Forelimb muscle (tissue), 1 donor: Measurements from ENCODE around the gene DMXL1. TPM values are rescaled to one million over a fixed set of nuclear protein-coding genes. Genes with fewer than 3 reads are reported as not detected.
"Not testable (repeated sequence)": the region's sequence is repeated elsewhere in the genome, so short reads cannot be mapped to it uniquely, and the experiment has no call there.

Experiments
- DNase-seq: peaks from one replicate; pipeline ENCODE4 v3.0.0-alpha.2; 2013; ENCODE audit warnings: low read depth
- polyA plus RNA-seq: library from polyadenylated mRNA; unstranded; fragments of 120-200 nt; gene quantifications from one replicate; pipeline ENCODE4 v1.2.1, GENCODE V29; 2013; ENCODE audit not compliant: insufficient read length

Gene DMXL1
- polyA plus RNA-seq, 1 donor = 22.0 TPM

DNA sequence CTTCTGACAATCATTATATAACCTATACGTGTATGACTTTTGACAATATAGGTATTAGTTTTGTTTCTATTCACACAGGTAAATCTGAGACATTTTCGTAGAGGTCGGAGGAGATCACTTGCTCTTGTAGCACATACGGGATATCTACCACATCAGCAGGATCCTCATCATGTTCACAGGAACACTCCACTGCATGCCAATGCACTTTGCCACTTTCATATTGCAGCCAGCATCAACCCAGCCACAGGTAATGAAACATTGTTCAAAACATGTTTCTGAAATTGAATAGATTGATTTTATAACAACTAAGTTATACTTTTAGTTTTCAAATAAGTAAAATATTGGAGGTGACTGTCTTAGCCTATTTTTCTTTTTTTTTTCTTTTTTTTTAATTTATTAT, 50.0 kb downstream of the DMXL1 start:
- no peak for DNase-seq

GRCh38 chr5:119122474-119122873, 51.6 kb downstream of the DMXL1 start:
- not testable (repeated sequence) for DNase-seq

- no peak for DNase-seq
Observed at GRCh38 chr5:119123280-119123679, 52.4 kb downstream of the DMXL1 start.

DNA sequence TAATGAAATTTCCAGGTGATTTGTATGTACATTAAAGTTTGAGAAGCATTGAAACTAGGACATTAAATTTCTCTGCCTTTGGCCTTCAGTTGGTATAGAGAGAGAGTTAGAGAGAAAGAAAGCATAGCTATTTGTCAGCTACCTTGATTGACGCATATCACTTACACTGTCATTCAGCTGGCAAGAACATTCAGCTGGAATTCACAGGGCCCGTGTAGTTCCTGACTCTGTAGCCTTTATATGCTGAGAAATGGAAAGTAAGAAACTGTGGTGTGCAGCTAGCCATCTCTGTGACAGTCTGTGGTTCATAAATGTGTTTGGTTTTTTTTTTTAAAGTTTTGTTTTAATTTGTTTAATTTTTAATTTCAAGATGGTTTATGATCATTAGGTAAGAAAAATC, 58.9 kb downstream of the DMXL1 start:
- no peak for DNase-seq

DNA sequence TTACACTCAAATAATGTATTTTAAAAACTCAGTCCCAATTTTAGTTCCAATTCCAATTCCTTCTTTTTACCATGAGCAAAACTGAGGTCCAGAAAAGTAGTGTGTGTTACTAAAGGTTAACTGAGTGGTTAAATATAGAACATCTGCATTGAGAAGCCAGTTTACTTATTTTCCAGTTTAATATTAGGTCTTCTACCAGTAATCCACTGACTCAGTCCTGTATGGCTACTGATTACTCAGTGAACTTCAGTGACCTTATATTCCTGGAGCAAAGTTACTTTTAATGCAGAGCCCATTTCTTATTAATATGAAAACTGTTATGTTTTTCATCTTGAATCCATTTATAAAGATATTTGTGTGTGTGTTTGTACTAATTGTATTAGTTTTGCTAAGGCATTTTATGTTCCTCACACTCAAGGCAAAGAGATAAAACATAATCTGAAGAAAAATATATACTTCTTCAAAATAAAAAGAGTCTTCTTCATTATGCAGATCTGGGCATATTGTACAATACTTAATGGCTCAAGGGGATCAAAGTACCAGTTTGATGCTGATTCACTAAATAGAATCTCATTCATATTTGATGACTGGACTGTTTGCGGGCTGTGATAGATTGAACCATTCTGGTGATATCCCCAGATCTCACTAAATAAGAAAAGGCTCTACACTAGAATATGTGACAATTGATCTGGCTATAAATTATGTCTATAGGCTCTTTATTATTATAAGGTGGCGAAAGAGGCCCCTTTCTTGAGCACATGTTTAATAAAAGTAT, 60.8 kb downstream of the DMXL1 start:
- no peak for DNase-seq

- DNase-seq = not testable (repeated sequence)
Observed at GRCh38 chr5:119135743-119136142, 64.9 kb downstream of the DMXL1 start.

- DNase-seq = no peak
Observed at GRCh38 chr5:119136666-119137318, 65.9 kb downstream of the DMXL1 start.

DNA sequence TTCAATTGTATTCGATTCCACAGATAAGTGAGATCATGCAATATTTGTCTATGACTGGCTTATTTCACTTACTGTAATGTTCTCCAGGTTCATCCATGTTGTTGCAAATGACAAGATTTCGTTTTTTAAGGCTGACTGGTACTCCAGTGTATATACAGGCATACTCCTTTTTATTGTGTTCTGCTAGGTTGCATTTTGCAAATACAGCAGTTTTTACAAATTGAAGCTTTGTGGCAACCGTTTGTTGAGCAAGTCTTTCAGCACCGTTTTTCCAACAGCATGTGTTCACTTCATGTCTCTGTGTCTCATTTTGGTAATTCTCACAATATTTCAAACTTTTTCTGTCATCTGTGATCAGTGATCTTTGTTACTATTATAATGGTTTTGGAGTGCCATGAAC, 82.7 kb downstream of the DMXL1 start:
- no peak for DNase-seq

DNA sequence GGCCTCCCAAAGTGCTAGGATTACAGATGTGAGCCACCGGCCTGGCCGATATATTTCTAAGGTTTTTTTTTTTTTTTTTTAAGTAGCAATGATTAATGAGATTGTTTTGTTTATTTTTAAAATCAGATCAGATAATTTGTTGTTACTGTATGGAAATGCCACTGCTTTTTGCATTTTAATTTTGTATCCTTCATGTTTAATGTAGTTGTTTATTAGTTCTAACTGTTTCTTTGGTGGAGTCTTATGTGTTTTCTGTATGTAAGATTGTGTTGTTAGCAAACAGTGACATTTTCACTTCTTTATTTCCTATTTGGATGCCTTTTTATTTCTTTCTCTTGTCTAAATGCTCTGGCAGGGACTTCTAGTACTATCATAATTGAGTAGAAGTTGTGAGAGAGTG, 87.3 kb downstream of the DMXL1 start:
- DNase-seq = no peak

DNA sequence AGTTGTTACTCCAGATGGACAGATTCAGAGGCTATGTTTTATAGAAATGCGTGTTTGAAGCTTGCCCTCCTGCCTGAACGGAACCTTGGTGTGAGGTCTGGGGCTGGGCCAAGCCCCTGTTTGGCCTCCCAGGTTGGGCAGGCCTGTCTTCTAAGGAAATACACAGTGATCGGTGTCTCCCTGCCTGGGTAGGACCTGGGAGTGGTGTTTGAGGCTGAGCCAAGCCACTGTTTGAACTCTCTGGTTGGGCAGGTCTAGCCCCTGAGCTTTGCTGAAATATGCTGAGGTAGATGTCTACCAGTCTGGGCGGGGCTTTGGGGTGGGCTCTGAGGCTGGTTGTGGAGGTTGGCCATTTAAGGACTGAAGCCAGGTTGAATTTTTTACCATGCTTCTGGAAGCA, 90.5 kb downstream of the DMXL1 start:
- DNase-seq = no peak

DNA sequence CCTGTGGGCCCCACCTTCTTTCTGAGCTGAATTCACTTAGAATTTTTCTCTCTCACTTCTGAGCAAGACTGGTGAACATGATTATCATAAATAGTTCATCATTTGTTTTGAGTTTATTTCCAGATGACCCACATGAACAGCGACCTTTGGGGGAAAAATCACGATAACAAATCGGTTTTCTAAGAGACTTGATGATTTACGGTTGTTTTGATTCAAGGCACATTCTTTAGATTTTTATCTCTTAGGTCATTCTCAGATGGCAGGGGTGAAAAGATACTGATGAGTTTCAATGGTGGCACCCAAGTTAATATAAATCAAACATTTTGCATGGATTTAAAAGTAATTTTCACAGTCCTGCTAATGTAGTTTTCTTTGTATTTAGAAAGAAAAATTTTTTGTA, 95.1 kb downstream of the DMXL1 start:
- DNase-seq = no peak

DNA sequence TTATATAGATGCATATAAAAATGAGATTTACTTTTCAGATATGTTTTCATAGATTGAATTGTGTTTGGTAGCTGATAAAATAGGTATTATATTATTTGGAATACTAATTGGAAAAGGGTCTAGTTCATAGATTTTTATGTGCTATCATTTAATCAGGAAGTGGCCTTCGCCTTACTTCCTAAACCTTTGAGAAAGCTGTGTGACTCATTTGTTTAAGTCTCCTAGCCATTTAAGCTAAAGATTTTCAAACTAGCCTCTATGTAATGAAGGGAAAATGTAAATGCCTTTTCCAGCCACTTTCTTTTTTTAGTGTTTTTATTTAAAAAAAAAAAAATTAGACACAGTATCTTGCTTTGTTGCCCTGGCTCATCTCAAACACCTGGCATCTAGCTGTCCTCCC, 97.5 kb downstream of the DMXL1 start:
- DNase-seq = no peak

- DNase-seq = no peak
Observed at GRCh38 chr5:119171686-119172085, 100.8 kb downstream of the DMXL1 start.

DNA sequence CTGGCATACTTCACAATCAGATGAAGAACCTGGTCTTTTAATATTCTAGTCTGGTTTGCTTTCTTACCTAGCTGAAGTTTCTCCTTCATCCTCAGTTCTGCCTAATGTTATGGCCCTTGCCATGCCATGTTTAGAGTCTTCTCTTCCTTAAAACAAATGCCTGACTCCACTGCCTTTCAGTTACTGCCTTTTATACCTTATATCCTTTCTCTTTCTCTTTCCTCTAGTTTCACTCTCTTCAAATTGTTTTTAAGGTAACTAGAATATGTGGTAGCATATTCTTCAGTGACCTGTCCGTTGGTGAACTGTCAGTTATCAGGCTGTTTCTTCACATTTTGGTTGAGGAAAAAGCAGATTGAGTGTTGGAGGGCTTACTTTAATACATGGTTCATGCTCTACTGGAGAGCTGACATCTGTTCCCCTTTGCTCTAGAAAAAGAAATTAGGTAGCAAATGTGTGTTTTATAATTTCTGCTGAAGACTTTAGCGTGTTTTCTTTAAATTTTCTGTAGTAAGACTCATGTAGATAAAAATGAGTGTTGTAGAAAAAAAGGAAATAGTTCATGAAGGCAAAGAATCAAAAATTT, 103.8 kb downstream of the DMXL1 start:
- DNase-seq = no peak

DNA sequence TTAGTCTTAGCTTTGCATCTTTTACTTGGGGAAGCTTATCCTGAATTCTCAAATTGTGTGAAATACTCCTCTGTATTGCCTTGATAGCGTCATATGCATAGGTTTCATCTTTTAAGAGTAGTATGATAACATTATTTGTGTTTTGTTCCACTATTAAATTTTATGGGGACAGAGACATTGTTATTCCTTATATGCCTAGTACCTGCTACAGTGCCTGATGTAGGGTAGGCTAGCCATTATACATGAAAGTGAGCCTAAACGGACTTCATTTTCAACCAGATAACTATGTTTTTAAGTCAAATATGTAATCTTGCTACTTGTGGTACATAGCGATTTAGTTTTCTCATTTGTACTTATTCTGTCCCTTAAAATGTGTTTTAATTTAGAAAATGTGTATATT, 105.9 kb downstream of the DMXL1 start:
- no peak for DNase-seq

DNA sequence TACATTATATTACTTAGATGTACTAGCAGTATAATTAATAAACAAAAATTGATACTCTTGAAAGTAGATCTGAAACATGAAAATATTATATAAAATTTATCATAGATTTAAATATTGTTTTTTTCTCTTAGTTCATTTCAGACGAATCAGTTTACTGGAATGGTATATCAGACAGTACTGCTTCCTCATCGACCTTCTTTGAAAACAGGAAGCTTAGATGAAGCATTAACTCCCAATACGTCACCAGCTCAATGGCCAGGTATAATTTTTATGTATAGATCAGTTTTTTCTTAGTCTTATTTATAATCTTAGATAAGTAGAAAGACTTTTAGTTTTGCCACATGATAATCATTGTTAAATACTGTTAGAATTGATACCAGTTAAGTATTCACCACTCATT, 106.3 kb downstream of the DMXL1 start:
- DNase-seq = no peak

DNA sequence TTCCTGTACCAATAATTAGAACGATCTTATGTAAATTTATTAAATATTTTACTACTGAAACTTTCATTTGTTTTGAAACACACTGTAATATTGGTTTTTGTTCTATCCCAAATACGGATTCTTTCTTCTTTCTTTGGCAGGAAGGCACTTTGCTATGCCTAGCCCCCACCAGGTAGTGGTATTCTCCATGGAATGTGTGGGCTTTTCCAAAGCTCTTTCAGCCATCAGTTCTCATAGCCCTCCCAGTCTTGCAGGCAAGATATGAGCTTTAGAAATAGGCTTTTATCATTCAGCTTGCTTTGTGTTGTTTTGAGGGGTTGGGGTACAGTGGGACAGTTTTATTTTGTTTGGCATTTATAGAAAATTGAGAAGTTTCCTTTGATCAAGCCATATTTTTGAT, 107.5 kb downstream of the DMXL1 start:
- no peak for DNase-seq

GRCh38 chr5:119179857-119180641, 109.2 kb downstream of the DMXL1 start:
- no peak for DNase-seq

DNA sequence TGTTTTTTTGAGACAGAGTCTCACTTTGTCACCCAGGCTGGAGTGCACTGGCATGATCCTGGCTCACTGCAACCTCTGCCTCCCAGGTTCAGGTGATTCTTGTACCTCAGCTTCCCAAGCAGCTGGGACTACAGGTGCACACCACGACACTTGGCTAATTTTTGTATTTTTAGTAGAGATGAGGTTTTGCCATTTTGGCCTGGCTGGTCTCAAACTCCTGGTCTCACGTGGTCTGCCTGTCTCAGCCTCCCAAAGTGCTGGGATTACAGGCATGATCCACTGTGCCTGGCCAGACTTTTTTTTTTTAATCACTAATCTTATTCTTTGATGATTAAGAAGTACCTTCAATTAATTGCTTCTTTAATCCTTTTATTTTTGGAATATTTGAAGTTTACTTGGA, 114.6 kb downstream of the DMXL1 start:
- DNase-seq = not testable (repeated sequence)

GRCh38 chr5:119187776-119188529, 117.1 kb downstream of the DMXL1 start:
- no peak for DNase-seq

DNA sequence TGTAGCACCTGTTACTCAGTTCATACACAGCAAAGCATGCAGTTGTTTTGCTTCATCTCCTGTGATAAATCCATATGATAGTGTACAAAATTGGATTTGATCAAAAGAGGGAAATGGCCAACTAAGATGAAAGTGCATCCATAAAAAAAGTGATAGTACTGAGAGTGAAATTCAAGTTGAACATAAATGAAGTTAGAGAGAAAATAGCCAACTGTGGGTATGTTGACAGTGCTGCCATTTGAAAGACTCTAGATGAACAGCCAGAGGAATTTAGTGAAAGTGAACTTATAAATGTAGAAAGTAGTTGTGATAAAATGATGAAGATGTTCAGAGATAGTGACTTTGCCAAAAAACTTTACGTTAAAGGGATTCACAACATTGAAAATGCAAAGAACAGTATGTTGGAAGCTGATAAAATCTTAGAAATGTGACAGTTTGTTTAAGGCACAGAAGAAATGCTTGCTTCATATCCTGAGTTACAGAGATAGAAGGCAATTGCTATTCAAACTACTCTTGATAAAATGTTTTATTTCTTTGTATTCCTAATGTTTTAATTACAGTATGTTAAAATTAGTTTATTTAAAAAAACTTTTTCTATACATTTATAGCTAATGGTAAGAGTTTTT, 119.7 kb downstream of the DMXL1 start:
- DNase-seq = no peak
